Measurements from ENCODE around the gene ZNF384.

- TF ChIP-seq CTCF (IDR thresholded peaks at IDR 0.05; ENCODE audit: low read depth, low read length) (no peak), POLR2A (IDR thresholded peaks at IDR 0.05; ENCODE audit: extremely low read depth, insufficient read length) (no peak), MYC (IDR thresholded peaks at IDR 0.05; ENCODE audit: low read depth, low read length) (no peak), MAX (IDR thresholded peaks at IDR 0.05; ENCODE audit: low read depth, low read length) (peak; percentile 42; the same call in 1 of the 2 replicates)
Observed at GRCh38 chr12:6688543-6688998, 604 bp downstream of the ZNF384 start.
